ENCODE measurements around the gene PROSER2.

The PROSER2 gene

DNA sequence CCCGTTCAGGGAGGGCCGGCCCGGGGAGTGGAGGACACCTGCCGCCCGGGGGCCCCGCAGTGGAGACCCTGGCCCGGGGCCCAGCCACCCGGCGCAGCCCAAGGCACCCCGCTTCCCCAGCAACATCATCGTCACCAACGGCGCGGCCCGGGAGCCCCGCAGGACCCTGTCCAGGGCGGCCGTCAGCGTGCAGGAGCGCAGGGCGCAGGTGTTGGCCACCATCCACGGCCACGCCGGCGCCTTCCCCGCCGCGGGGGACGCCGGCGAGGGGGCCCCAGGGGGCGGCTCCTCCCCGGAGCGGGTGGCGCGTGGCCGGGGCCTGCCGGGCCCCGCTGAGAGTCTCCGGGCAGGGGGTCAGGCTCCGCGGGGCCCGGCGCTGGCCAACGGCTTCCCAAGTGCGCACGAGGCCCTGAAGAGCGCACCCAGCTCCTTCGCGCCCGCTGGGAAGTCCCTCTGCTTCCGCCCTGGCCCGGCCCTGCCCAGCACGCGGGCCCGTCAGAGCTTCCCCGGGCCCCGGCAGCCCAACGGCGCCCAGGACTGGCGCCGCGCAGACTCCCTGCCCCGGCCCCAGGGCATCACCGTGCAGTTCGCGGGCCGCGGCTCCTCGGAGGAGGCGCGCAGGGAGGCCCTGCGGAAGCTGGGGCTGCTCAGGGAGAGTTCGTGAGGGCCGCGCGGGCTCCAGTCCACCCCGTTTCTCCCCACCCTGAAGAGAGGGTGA, 46.7 kb downstream of the PROSER2 start:
- no peak for DNase-seq (ENCODE audit: low spot score)

- DNase-seq (ENCODE audit: low spot score) = no peak
These were observed 47.3 kb downstream of the PROSER2 start for GRCh38 chr10:11870461-11870780.

- DNase-seq (ENCODE audit: low spot score) = no peak
These were observed 47.8 kb downstream of the PROSER2 start for GRCh38 chr10:11870900-11871400.

DNA sequence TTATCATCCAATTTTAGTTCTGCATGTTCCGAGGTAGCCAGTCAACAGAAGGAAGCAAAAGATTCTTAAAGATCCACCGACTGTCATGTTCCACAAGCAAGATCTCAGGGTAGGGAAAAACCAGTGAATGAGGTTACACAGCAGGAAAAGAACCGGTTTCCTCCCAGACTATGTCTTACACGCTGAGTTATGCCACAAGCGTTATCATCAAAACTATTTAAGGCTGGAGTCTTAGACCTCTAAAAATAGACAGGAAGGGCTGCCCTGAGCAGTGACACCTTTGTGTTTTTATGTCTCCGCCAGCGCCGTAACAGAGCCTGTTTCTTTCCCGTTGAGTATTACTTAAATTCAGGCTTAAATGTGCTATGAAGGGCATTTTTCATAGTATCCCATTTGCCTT, 48.3 kb downstream of the PROSER2 start:
- no peak for DNase-seq (ENCODE audit: low spot score)

DNA sequence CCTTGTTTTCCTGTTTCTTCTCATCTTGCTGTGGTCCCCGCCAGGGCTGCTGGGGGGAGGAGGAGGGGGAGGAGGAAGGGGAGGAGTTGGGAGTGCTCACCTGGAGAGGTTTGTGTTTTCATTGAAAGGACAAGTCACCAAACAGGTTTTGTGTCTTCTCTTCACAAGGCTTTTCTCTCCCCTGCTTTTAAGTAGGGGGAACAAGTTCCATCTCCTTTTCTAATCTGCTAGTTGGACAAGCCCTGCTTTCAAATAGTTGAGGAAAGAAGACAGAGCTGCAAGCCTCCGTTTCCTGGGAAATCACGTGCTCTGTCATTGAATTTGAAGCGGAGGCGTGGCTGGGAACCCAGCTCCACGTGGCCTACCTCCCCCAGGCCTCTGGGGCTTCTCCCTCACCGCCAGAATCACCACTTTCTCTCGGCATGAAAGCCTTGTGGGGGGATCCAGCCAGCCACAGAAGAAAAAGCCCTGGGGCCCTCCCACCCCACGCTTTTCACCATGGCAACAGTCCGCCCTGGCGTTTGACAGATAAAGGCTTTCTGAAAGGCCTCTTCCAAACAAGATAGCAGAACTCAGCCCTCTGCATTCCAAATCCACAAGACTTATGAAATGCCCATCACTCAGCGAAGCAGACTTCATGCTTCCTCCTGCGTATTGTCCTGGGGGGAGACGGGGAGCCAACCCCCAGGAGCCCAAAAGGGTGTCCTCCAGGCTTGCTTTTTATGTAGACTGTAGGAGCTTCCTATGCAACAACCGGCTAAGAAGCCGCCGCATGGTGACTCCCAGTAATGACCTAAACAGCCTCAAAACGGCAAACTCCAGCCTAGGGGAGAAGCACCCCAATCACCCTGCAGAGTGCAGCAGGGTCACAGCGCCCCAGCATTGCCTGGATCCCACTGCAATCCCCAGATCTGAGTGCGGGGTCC, 51.7 kb downstream of the PROSER2 start:
- no peak for DNase-seq (ENCODE audit: low spot score)

- no peak for DNase-seq (ENCODE audit: low spot score)
These were observed 52.5 kb downstream of the PROSER2 start for GRCh38 chr10:11875494-11876281.

GRCh38 chr10:11876324-11876723, 53.2 kb downstream of the PROSER2 start:
- DNase-seq (ENCODE audit: low spot score) = no peak

DNA sequence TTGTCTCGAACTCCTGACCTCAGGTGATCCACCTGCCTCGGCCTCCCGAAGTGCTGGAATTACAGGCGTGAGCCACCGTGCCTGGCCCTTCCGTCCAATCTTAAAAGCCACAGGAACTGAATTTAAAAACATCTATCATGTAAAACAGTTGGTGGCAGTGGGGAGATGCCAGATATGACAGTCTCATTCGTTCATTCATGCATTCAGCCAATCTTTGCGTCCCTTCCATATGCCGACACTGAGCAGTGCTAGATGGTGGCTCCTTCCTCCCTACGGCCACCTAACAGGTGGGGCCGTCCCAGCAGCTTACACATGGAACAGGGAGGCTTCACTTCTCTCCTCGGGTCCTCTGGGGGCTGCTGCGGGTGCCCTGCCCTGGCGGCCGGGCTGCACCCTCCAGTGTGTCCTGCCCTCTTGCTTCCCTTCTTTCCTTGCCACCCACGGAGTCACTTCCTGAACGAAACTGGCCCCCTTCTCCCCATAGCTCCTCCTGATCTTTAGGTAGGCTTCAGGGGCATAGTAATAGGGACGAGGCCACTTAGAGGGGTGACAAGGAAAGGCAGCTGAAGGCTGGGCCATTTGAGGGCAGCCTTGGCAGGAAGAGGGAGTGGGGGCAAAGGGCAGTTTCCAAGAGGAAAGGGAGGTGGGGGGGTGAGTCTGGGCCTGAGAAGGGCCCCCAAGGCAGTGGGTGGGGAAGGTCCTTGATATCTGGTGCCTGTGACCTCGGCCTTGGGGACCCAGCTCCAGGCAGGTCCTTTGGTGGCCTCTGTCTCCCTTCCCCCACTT, 53.8 kb downstream of the PROSER2 start:
- no peak for DNase-seq (ENCODE audit: low spot score)

GRCh38 chr10:11877591-11877905, 54.4 kb downstream of the PROSER2 start:
- no peak for DNase-seq (ENCODE audit: low spot score)

DNA sequence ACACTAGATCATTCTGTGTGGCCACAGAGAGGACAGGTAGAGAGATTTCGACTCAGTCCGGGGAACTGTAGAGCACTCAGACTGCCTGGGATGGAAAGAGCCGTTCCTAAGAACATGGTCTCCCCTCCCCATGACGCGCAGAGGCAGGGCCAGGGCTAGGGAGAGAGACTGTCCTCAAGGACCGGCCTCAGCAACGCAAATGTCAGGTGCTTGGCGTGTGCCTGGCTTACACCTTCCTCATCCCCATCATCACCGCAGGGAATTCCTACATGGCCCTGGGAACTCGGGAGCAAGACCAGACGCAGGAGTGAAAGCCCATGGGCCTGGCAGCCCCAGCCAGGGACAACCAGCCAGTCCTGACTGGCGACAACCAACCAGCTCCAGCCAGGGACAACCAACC, 55.6 kb downstream of the PROSER2 start:
- no peak for DNase-seq (ENCODE audit: low spot score)

GRCh38 chr10:11879387-11880094, 56.4 kb downstream of the PROSER2 start:
- no peak for DNase-seq (ENCODE audit: low spot score)

GRCh38 chr10:11880151-11881029, 57.2 kb downstream of the PROSER2 start:
- no peak for DNase-seq (ENCODE audit: low spot score)

- no peak for DNase-seq (ENCODE audit: low spot score)
These were observed 57.9 kb downstream of the PROSER2 start for GRCh38 chr10:11881030-11881476.

DNA sequence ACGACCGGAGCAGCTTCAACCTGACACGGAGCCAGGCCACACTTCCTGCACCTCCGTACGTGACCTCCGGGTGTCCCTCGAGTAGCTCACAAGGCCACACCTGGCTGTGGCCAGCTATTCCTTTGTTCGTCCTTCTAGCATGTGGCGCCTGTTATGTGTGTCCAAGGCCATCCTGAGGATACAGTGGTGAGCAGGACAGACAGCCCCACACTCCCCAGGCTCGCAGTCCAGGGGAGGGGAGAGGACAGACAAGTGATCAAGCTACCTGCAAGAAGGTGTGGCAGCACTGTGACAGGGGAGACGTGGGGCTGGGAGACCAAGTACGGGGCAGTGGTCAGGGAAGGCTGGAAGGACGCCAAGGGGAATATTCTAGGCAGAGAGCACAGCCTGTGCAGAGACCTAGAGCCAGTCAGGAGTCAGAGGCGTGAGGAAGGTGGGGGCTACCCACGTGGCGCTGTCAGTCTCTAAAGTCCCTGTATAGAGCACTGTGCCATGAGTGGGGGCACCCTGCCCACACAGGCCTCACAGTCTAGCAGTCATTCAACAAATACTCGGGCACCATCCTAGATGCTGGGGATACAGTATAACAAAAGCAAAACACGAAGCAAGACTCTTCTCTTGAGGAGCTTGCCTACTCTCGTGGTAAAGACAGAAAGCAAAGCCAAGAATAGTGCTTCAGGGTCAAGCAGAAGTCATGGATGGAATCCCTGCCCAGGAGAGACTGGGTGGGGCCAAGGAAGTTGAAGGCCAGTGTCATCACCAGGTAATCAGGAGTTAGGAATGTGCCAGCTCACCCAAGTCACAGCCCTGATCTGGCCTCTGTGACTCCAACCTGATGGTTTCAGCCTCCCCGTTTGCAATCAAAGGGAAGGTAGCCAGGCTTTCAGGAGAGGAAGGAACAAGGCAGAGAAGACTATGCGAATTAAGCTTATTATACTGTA, 58.6 kb downstream of the PROSER2 start:
- no peak for DNase-seq (ENCODE audit: low spot score)

GRCh38 chr10:11882646-11883375, 59.7 kb downstream of the PROSER2 start:
- no peak for DNase-seq (ENCODE audit: low spot score)

DNA sequence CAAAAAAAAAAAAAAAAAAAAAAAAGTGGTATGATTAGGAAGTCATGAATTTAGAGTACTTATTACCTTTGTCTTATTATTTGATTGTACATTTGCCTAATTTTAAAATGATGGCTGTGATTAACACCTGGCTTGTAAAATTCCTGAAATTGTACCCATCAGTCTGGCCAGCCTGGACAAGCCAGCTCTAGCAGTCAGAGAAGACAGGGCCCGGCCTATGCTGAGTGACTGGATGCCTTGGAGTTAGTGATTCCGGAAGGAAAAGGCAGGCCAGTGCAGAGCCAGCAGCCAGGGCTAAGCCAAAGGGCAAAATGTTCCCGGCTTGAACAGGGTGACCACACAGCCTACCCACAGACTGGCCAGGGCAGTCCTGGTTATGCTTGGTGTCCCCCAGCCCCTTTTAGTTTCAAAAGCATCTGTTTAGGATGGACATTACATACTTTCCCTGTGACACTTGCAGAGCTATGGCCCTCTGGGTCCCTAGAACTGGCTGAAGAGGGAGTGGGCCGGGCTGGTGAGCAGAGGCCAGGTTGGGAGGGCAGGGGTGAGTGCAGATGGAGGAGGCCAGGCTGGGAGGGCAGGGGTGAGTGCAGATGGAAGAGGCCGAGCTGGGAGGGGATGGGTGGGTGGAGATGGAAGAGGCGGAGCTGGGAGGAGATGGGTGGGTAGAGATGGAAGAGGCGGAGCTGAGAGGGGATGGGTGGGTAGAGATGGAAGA, 61.7 kb downstream of the PROSER2 start:
- DNase-seq (ENCODE audit: low spot score) = no peak

GRCh38 chr10:11885437-11886137, 62.4 kb downstream of the PROSER2 start:
- DNase-seq (ENCODE audit: low spot score) = no peak

All from CD4-positive, alpha-beta T cell treated with Interleukin-2 at 100 ng/mL for 4 hours (primary cell).